Panc1 (cell line): Measurements from ENCODE around the gene EFCAB8. TPM values are rescaled to one million over a fixed set of nuclear protein-coding genes. Genes with fewer than 3 reads are reported as not detected.

Experiments
- ATAC-seq: fragments of 200-7000 bp; cut with Tn5 transposase; 2 replicates; pipeline ENCODE4 v1.9.1; 2020; ENCODE audit warnings: mild to moderate bottlenecking, moderate library complexity
- BruUV-seq: library from RNA; stranded (reverse); fragments of 400-500 nt; replicated peaks from 2 replicates; lab custom pipeline; 2021; lab: Mats Ljungman, UMichigan
- CTCF ChIA-PET: fragments of 300-600 bp; sonication (Branson Sonifier 250); formaldehyde crosslinking; loops from one replicate; lab custom pipeline; 2022; ENCODE audit warnings: antibody characterized with exemption; lab: Charles Lee
- POLR2A ChIA-PET: fragments of 300-600 bp; sonication (Branson Sonifier 250); formaldehyde crosslinking; loops from one replicate; lab custom pipeline; 2022; ENCODE audit warnings: antibody characterized with exemption; lab: Charles Lee
- DNase-seq: peaks from one replicate; pipeline ENCODE4 v3.0.0-alpha.2; 2010; ENCODE audit warnings: low read depth, low spot score
- H3K27ac ChIP-seq: 2 replicates; pipeline ENCODE4 v1.5.1; 2011; ENCODE audit warnings: mild to moderate bottlenecking, low read length, inconsistent platforms
- H3K27me3 ChIP-seq: fragments of 200-500 bp; sonication (Bioruptor generic); 2 replicates; pipeline ENCODE4 v1.6.0; 2014; ENCODE audit warnings: low read length, inconsistent platforms; ENCODE audit not compliant: control insufficient read depth, insufficient read depth
- H3K36me3 ChIP-seq: fragments of 200-500 bp; sonication (Bioruptor generic); 2 replicates; pipeline ENCODE4 v1.5.1; 2014; ENCODE audit warnings: inconsistent platforms, mild to moderate bottlenecking, low read length, moderate library complexity; ENCODE audit not compliant: control insufficient read depth, insufficient read depth
- H3K4me1 ChIP-seq: 2 replicates; pipeline ENCODE4 v1.5.1; 2011; ENCODE audit warnings: inconsistent platforms, mild to moderate bottlenecking, low read length, moderate library complexity; ENCODE audit not compliant: control insufficient read depth, insufficient read depth
- H3K4me3 ChIP-seq, 2 experiments: 2 replicates each; pipeline ENCODE4 v1.5.1; 2011 to 2012; ENCODE audit warnings: low read depth in 2 of 2, low read length in 2 of 2, mild to moderate bottlenecking in 2 of 2, inconsistent platforms in 1 of 2, moderate library complexity in 1 of 2
- H3K9me3 ChIP-seq: fragments of 200-500 bp; sonication (Bioruptor generic); 2 replicates; pipeline ENCODE4 v1.5.1; 2014; ENCODE audit warnings: low read depth, mild to moderate bottlenecking, inconsistent platforms, low read length, moderate library complexity; ENCODE audit not compliant: control insufficient read depth, insufficient read depth
- POLR2AphosphoS5 ChIP-seq: IDR thresholded peaks from 2 replicates; pipeline ENCODE4 v1.6.1; 2012; ENCODE audit warnings: mild to moderate bottlenecking, low read depth, low read length, moderate library complexity
- SIN3A ChIP-seq: IDR thresholded peaks from 2 replicates; pipeline ENCODE4 v1.6.1; 2012; ENCODE audit warnings: low read depth, mild to moderate bottlenecking, low read length, moderate library complexity, borderline replicate concordance; ENCODE audit not compliant: insufficient read depth
- TCF7L2 ChIP-seq: IDR thresholded peaks from 2 replicates; pipeline ENCODE4 v1.6.1; 2011; ENCODE audit warnings: mild to moderate bottlenecking, low read depth, low read length, inconsistent platforms
- in situ Hi-C: cut with HindIII; loops from 2 replicates; pipeline ENCODE4 v1.10.0; 2016; ENCODE audit warnings: low sequenced_read_pairs, low pct_unique_long_range_greater_than_20kb
- intact Hi-C: fragments of 100-400 bp; cut with micrococcal nuclease; formaldehyde crosslinking; loops from one replicate; pipeline ENCODE4 v1.10.0; 2022; ENCODE audit not compliant: unreplicated experiment
- total RNA-seq: library from RNA; stranded (reverse); gene quantifications from one replicate; pipeline ENCODE4 v1.2.1, GENCODE V29; 2021; ENCODE audit not compliant: unreplicated experiment
- TF ChIP-seq, protein P1 (sequence below): fragments of 450-650 bp; IDR thresholded peaks from 2 replicates; pipeline ENCODE4 v1.5.1; 2017; ENCODE audit warnings: mild to moderate bottlenecking
- TF ChIP-seq, protein P2 (sequence below), 2 experiments: IDR thresholded peaks; 2 replicates each; pipeline ENCODE4 v1.6.1; 2011 to 2012; ENCODE audit warnings: low read depth in 2 of 2, control low read depth in 1 of 2, low read length in 1 of 2, mild to moderate bottlenecking in 1 of 2, moderate library complexity in 1 of 2; ENCODE audit not compliant: insufficient read depth in 1 of 2

The EFCAB8 gene
- total RNA-seq, 1 experiment from 2014 or later: 1.1 TPM

DNA sequence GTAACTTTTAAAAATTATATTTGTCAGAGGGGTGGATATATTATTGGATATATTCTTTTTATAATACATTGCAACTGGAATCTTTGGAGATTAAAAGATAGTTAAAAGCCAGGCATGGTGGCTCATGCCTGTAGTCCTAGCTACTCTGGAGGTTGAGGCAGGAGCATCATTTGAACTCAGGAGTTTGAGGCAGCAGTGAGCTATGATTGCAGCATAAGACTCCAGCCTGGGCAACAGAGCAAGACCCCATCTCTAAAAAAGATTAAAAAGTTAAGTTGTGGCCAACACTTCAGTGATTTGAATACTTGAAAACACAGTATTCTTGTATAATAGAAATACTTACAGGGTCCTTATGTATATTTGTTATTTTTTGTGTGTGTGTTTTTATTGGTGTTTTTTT, 23.8 kb upstream of the EFCAB8 start:
- Histone ChIP-seq H3K27me3 (no peaks in the 10 kb centered on the region), H3K27ac (no peak overlapping the region), H3K36me3 (peaks cover 47% of the 10 kb centered on the region), H3K4me1 (no peaks in the 10 kb centered on the region), H3K4me3 (no peak overlapping the region), H3K9me3 (no peaks in the 10 kb centered on the region)
- no peak for TF ChIP-seq SIN3A
- no peak for TF ChIP-seq POLR2AphosphoS5
- TF ChIP-seq, protein P1, sequence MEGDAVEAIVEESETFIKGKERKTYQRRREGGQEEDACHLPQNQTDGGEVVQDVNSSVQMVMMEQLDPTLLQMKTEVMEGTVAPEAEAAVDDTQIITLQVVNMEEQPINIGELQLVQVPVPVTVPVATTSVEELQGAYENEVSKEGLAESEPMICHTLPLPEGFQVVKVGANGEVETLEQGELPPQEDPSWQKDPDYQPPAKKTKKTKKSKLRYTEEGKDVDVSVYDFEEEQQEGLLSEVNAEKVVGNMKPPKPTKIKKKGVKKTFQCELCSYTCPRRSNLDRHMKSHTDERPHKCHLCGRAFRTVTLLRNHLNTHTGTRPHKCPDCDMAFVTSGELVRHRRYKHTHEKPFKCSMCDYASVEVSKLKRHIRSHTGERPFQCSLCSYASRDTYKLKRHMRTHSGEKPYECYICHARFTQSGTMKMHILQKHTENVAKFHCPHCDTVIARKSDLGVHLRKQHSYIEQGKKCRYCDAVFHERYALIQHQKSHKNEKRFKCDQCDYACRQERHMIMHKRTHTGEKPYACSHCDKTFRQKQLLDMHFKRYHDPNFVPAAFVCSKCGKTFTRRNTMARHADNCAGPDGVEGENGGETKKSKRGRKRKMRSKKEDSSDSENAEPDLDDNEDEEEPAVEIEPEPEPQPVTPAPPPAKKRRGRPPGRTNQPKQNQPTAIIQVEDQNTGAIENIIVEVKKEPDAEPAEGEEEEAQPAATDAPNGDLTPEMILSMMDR: no peak
- no peak for TF ChIP-seq TCF7L2
- TF ChIP-seq, protein P2, sequence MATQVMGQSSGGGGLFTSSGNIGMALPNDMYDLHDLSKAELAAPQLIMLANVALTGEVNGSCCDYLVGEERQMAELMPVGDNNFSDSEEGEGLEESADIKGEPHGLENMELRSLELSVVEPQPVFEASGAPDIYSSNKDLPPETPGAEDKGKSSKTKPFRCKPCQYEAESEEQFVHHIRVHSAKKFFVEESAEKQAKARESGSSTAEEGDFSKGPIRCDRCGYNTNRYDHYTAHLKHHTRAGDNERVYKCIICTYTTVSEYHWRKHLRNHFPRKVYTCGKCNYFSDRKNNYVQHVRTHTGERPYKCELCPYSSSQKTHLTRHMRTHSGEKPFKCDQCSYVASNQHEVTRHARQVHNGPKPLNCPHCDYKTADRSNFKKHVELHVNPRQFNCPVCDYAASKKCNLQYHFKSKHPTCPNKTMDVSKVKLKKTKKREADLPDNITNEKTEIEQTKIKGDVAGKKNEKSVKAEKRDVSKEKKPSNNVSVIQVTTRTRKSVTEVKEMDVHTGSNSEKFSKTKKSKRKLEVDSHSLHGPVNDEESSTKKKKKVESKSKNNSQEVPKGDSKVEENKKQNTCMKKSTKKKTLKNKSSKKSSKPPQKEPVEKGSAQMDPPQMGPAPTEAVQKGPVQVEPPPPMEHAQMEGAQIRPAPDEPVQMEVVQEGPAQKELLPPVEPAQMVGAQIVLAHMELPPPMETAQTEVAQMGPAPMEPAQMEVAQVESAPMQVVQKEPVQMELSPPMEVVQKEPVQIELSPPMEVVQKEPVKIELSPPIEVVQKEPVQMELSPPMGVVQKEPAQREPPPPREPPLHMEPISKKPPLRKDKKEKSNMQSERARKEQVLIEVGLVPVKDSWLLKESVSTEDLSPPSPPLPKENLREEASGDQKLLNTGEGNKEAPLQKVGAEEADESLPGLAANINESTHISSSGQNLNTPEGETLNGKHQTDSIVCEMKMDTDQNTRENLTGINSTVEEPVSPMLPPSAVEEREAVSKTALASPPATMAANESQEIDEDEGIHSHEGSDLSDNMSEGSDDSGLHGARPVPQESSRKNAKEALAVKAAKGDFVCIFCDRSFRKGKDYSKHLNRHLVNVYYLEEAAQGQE (IDR thresholded peaks at IDR 0.05; ENCODE audit: insufficient read depth in 1 of 2, low read depth in 2 of 2, low read length in 1 of 2): no peak
- no TSS peak for BruUV-seq
- intact Hi-C loops (no loop called here), in situ Hi-C loops (no loop called here)
- ChIA-PET POLR2A (no interaction called here), CTCF (no interaction called here)
- ATAC-seq (no peak), DNase-seq (no peak)

DNA sequence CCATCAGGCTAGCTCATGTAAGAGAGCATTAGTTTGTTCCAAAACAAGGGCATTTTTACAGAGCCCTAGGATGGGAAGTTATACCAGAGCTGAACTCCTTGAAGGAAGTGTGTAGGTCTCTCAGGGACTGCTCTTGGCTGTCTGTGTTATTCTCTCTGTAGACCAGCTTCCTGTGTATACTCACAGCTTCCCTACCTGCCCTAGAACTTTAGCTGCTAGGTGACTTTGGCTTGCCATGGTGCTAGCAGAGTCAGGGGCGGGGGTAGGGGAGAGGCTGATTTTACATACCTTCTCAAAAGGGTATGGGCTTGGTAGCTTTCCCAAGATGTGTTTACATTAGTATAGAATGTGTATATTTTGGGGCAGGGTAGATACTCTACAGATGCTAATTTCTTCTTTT, 21.6 kb upstream of the EFCAB8 start:
- Histone ChIP-seq H3K27me3 (no peaks in the 10 kb centered on the region), H3K36me3 (peaks cover 46% of the 10 kb centered on the region), H3K4me1 (no peaks in the 10 kb centered on the region), H3K27ac (no peak overlapping the region), H3K4me3 (no peak overlapping the region), H3K9me3 (no peaks in the 10 kb centered on the region)
- ATAC-seq: no peak
- in situ Hi-C loops: no loop called here
- intact Hi-C loops: no loop called here
- TF ChIP-seq, protein P1: no peak
- TF ChIP-seq, protein P2 (IDR thresholded peaks at IDR 0.05; ENCODE audit: insufficient read depth in 1 of 2, low read depth in 2 of 2, low read length in 1 of 2): no peak
- TF ChIP-seq TCF7L2 (no peak), SIN3A (no peak), POLR2AphosphoS5 (no peak)
- POLR2A ChIA-PET: interaction anchor here (0.5 to 0.6 kb wide), 3 partner anchors 18 to 53 kb away, joined by 4 to 5 read pairs (median 4); partner anchors contain the start of gene MAPRE1
- CTCF ChIA-PET: no interaction called here
- BruUV-seq: no TSS peak
- DNase-seq: no peak
